Sigmoid colon (tissue), 3 donors: ENCODE results near the gene DYDC1.

Experiments
- POLR2A ChIP-seq, 2 donors: fragments of 450-650 bp; IDR thresholded peaks; one replicate each; pipeline ENCODE4 v1.6.1; 2016; ENCODE audit warnings: antibody characterized with exemption in 2 of 2, mild to moderate bottlenecking in 2 of 2, moderate library complexity in 2 of 2
- TF ChIP-seq, protein P1 (sequence below), 4 experiments: fragments of 450-650 bp in 3 of 4; fragments of 200-600 bp in 1 of 4; IDR thresholded peaks; one replicate each; pipeline ENCODE4 v1.5.1; 2016 to 2019; ENCODE audit warnings: antibody characterized with exemption in 4 of 4, mild to moderate bottlenecking in 3 of 4, moderate library complexity in 2 of 4

DNA sequence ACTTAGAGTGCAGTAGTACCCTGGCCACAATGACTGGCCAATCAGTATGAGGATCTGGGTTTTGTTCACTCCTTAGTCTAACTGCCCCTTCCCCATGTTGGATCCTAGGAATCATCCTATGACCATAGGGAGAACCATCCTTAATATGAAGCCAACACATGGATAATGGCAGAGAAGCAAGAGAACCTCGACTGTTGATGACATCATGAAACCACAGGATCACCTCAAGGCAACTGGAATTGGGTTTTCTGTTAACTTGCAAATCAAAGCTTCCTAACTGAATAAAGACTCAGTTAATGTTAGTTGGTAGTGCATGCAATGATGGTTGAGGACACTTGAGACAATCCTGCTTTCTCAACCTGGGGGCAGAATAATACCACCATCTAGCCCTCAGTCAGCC, 48.5 kb upstream of the DYDC1 start:
- TF ChIP-seq, protein P1, sequence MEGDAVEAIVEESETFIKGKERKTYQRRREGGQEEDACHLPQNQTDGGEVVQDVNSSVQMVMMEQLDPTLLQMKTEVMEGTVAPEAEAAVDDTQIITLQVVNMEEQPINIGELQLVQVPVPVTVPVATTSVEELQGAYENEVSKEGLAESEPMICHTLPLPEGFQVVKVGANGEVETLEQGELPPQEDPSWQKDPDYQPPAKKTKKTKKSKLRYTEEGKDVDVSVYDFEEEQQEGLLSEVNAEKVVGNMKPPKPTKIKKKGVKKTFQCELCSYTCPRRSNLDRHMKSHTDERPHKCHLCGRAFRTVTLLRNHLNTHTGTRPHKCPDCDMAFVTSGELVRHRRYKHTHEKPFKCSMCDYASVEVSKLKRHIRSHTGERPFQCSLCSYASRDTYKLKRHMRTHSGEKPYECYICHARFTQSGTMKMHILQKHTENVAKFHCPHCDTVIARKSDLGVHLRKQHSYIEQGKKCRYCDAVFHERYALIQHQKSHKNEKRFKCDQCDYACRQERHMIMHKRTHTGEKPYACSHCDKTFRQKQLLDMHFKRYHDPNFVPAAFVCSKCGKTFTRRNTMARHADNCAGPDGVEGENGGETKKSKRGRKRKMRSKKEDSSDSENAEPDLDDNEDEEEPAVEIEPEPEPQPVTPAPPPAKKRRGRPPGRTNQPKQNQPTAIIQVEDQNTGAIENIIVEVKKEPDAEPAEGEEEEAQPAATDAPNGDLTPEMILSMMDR (IDR thresholded peaks at IDR 0.05) = no peak
- TF ChIP-seq POLR2A (IDR thresholded peaks at IDR 0.05) = no peak
